BJ (cell line): ENCODE results near the gene SLC35E3. TPM values are rescaled to one million over a fixed set of nuclear protein-coding genes. Genes with fewer than 3 reads are reported as not detected.

Source experiments
- CTCF ChIA-PET: fragments of 350-600 bp; formaldehyde crosslinking; extraction: SDS; loops from one replicate; lab custom pipeline; 2021; ENCODE audit warnings: antibody characterized with exemption, inconsistent platforms; lab: Yijun Ruan, JAX
- POLR2A ChIA-PET: fragments of 300-600 bp; sonication (Branson Sonifier 250); formaldehyde crosslinking; extraction: SDS; loops from one replicate; lab custom pipeline; 2021; ENCODE audit warnings: antibody characterized with exemption; lab: Charles Lee
- DNase-seq: peaks from one replicate; pipeline ENCODE4 v3.0.0-alpha.2; 2011; ENCODE audit warnings: low read depth
- H3K27me3 ChIP-seq: 2 replicates; pipeline ENCODE4 v1.6.0; 2011; ENCODE audit warnings: low read length; ENCODE audit not compliant: control insufficient read depth, insufficient read depth
- H3K36me3 ChIP-seq: 2 replicates; pipeline ENCODE4 v1.5.1; 2011; ENCODE audit warnings: low read length; ENCODE audit not compliant: control insufficient read depth, insufficient read depth
- H3K4me3 ChIP-seq: 2 replicates; pipeline ENCODE4 v1.5.1; 2011; ENCODE audit warnings: low read depth, mild to moderate bottlenecking, control low read depth, low read length
- polyA plus RNA-seq: library from polyadenylated mRNA; depleted of rRNA; stranded (reverse); fragments of >200 nt; gene quantifications from 2 replicates; pipeline ENCODE4 v1.2.3, GENCODE V29; 2011
- TF ChIP-seq, protein P1 (sequence below): IDR thresholded peaks from 2 replicates; pipeline ENCODE4 v1.5.1; 2011; ENCODE audit warnings: low read depth, mild to moderate bottlenecking, control low read depth, inconsistent platforms, low read length, moderate library complexity; ENCODE audit not compliant: insufficient read depth

Gene SLC35E3
- polyA plus RNA-seq, 1 experiment, result 5.7 TPM

DNA sequence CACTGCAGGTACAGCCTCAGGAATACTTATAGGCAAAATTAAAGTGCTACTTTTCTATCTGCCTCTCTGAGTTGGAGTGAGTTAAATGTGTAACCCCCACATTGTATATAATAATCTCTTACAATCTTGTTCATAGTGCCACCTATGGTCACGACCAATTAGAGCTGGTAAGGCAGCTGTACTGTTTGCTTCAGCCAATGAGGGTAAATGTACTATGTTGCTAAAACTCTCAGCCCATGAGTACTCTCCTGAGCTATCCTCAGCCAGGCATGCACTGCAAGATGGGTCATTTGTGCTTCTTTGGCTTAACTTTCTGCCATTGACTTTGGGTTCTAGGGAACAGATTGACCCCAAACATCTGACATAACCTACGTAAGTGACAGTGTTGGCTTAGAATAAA is 47.0 kb downstream of the SLC35E3 start:
- POLR2A ChIA-PET, result no interaction called here
- TF ChIP-seq, protein P1, sequence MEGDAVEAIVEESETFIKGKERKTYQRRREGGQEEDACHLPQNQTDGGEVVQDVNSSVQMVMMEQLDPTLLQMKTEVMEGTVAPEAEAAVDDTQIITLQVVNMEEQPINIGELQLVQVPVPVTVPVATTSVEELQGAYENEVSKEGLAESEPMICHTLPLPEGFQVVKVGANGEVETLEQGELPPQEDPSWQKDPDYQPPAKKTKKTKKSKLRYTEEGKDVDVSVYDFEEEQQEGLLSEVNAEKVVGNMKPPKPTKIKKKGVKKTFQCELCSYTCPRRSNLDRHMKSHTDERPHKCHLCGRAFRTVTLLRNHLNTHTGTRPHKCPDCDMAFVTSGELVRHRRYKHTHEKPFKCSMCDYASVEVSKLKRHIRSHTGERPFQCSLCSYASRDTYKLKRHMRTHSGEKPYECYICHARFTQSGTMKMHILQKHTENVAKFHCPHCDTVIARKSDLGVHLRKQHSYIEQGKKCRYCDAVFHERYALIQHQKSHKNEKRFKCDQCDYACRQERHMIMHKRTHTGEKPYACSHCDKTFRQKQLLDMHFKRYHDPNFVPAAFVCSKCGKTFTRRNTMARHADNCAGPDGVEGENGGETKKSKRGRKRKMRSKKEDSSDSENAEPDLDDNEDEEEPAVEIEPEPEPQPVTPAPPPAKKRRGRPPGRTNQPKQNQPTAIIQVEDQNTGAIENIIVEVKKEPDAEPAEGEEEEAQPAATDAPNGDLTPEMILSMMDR, result no peak
- H3K27me3 ChIP-seq, result no peaks in the 10 kb centered on the region
- no peak overlapping the region for H3K4me3 ChIP-seq
- H3K36me3 ChIP-seq, result no peaks in the 10 kb centered on the region
- CTCF ChIA-PET, result interaction anchor here (0.6 to 1.0 kb wide), 2 partner anchors 24 to 27 kb away, joined by 3 to 4 read pairs; no protein-coding TSS in a partner anchor
- no peak for DNase-seq

DNA sequence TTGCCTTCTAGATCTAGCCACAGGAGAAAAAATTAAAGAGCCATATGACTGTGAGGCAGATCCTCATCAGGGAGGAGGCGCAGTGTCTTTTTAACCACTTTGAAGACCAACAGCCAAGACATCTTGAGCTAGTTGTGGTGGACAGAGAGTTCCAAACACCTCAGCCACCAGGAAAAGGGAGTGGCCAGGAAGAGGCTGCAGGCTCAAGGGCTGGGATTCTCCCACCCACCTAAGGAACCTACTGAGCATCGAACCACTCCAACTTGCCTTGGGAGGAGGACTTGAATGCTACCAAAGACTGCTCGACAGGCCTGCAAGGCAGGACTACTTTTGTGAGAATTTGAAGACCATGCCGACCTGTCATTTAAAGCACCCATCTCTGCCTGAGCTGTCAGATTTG is 47.5 kb downstream of the SLC35E3 start:
- TF ChIP-seq, protein P1, result no peak
- Histone ChIP-seq H3K36me3 (no peaks in the 10 kb centered on the region), H3K27me3 (no peaks in the 10 kb centered on the region), H3K4me3 (no peak overlapping the region)
- CTCF ChIA-PET, result interaction anchor here (1.0 kb wide), 1 partner anchor 24 kb away, joined by 3 read pairs; no protein-coding TSS in a partner anchor
- POLR2A ChIA-PET, result no interaction called here
- DNase-seq, result no peak

DNA sequence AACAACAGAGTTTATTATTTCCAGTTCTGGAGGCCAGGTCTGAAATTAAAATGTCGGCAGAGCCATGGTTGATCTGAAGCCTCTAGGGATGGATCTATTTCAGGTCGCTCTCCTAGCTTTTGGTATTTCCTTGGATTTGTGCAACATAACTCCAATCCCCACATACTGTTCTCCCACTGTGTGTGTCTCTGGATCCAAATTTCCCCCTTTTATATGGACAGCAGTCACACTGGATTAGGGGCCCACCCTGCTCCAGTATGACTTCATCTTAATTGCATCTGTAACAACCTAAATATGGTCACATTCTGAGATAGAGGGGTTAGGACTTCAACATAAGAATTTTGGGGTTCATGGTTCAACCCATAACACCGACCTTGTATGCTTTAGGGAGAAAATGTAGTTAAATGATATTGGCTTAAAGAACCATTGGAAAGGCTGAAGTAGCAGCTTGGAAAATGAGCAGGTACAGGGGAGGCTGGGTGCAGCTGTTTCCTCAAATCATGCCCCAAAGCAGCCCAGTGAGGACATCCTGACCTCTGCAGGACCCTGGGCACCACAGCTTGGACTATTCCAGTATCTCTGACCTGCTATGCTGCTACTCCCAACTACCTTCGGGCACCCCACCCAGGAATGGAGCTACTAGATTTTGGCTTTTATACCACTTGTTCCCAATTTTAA is 48.1 kb downstream of the SLC35E3 start:
- POLR2A ChIA-PET, result no interaction called here
- TF ChIP-seq, protein P1, result no peak
- no peaks in the 10 kb centered on the region for H3K27me3 ChIP-seq
- H3K4me3 ChIP-seq, result no peak overlapping the region
- CTCF ChIA-PET, result no interaction called here
- H3K36me3 ChIP-seq, result no peaks in the 10 kb centered on the region
- DNase-seq, result no peak

GRCh38 chr12:68794653-68795251 is 48.8 kb downstream of the SLC35E3 start:
- POLR2A ChIA-PET, result no interaction called here
- TF ChIP-seq, protein P1, result no peak
- H3K27me3 ChIP-seq, result no peaks in the 10 kb centered on the region
- no peaks in the 10 kb centered on the region for H3K36me3 ChIP-seq
- DNase-seq, result no peak
- CTCF ChIA-PET, result interaction anchor here (0.6 to 1.0 kb wide), 3 partner anchors 9 to 182 kb away, joined by 3 read pairs; no protein-coding TSS in a partner anchor
- H3K4me3 ChIP-seq, result no peak overlapping the region

GRCh38 chr12:68796399-68796798 is 50.4 kb downstream of the SLC35E3 start:
- DNase-seq, result no peak
- CTCF ChIA-PET, result interaction anchor here (2.6 kb wide), 1 partner anchor 11 kb away, joined by 16 read pairs; the partner anchor contains the start of gene MDM2
- TF ChIP-seq, protein P1, result no peak
- H3K27me3 ChIP-seq, result no peaks in the 10 kb centered on the region
- H3K4me3 ChIP-seq, result no peak overlapping the region
- no peaks in the 10 kb centered on the region for H3K36me3 ChIP-seq
- POLR2A ChIA-PET, result no interaction called here
